Activated naive CD8-positive, alpha-beta T cell treated with anti-CD3 and anti-CD28 coated beads, Interleukin-2, amount 50 U/mL, for 16 hours (primary cell): Measurements from ENCODE around the gene C1RL.

Experiments
- DNase-seq: peaks from one replicate; pipeline ENCODE4 v3.0.0-alpha.2; 2020; ENCODE audit warnings: low read depth, low spot score

Gene C1RL, protein sequence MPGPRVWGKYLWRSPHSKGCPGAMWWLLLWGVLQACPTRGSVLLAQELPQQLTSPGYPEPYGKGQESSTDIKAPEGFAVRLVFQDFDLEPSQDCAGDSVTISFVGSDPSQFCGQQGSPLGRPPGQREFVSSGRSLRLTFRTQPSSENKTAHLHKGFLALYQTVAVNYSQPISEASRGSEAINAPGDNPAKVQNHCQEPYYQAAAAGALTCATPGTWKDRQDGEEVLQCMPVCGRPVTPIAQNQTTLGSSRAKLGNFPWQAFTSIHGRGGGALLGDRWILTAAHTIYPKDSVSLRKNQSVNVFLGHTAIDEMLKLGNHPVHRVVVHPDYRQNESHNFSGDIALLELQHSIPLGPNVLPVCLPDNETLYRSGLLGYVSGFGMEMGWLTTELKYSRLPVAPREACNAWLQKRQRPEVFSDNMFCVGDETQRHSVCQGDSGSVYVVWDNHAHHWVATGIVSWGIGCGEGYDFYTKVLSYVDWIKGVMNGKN

DNA sequence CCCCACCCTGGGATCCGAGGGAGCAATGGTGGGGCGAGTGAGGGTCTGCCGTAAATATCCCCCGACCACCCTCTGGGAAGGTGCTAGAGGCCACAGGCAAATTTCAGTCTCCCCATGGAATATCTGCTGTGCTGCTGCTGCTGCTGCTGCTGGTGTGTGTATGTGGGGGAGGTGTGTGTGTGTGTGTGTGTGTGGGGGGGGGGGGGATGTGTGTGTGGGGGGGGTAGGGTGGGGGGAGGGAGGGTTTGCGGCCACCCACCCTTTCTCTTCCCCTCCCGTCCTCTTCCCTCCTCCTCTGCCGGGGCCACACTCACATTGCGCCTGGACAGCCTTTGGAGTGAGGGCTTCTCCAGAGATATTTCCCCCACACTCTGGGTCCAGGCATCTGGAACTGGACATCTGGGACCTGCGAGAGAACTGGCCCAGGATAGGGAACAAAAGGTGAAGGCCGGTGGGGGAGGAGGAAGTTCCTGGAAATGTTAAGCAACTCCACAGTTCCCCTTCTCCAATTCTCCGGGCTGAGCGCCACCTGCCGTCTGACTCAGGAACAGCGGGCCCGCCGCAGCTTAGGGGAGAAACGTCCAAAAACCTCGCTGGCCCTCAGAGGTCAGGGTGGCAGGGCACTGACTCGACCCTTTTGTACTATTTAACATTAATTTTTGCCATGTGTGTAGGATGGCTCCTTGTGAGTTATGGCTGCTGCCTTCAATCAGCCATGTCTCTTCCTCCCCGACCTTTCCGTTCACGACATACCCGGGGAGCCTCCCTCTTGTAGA lies at the start of gene C1RL:
Gene C1RL, minus strand, starts transcription at position 419 of the 776 bp plus-strand sequence. Its CDS starts 34 bp downstream, at position 385.
- DNase-seq: peak; percentile 65

GRCh38 chr12:7157391-7157790 lies 48.4 kb upstream of the C1RL start:
- DNase-seq: no peak

DNA sequence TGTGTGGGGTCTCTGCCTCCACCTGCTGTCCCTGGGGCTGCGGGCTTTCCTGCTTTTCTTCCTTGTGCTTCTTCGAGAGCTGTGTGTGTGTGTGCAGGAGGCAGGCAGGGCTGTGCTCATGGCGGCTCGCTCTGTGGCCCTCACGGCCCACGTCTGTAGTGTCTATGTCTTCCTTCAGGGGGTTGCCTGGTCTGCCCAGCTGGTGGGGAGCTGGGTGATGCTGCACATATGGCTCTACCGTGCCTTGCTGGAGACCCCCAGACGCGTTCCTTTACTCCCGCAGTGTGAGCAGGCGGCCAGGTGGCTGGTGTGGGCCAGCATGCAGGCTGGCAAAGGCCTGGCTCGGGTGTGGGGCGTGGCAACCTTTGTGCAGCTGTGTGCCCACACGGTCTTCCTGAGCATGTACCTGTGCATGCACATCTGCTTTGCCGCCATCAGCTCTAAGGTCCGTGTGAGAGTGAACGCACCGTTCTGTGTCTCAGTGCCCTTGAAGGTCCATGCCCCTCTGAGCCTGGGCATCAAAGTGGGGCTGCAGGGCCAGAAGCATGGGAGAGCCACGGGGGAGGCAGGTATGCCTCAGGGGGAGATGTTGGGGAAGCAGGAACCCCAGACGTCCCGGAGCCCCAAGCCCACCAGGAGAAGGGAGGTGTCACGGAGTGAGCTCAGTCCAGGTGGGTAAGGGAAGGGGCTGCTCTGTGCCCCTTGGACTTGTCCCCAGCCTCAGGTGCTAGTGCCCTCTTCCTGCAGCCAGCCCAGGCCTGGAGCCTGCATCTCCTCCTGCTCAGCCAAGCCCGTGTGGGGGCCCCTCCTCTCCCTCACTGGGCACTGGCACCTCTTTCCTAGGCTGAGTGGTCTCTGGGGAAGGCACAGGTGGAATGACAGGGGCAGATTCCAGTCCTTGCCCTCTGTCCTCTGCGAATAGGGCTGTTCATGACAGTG lies 47.5 kb upstream of the C1RL start:
- DNase-seq: no peak

DNA sequence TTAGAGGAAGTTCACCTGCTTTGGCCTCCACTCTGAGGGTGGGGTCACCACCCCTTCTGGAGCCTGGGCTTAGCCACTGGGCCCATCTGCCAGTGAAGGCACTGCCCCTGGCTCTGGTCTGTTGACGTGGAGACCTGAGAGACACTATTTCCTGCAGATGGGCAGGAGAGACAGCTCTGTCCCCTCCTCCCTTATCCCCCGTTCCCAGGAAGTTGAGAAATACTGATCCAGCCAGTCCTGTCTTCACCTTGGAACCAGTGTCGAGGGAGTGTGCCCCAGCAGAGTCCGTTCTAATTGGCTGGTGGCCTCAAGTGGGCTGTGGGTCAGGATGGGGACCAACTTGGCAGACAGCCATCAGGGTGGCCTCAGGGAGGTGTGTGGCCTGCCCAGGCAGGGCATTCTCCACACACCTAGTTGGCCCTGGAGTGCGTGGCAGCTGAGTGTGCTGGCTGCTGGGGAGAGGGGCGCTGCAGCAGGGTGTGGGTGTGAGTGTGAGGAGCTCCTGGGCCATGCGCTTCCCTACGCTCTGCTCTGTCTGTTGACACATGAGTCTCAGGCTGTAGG lies 46.5 kb upstream of the C1RL start:
- DNase-seq: no peak

DNA sequence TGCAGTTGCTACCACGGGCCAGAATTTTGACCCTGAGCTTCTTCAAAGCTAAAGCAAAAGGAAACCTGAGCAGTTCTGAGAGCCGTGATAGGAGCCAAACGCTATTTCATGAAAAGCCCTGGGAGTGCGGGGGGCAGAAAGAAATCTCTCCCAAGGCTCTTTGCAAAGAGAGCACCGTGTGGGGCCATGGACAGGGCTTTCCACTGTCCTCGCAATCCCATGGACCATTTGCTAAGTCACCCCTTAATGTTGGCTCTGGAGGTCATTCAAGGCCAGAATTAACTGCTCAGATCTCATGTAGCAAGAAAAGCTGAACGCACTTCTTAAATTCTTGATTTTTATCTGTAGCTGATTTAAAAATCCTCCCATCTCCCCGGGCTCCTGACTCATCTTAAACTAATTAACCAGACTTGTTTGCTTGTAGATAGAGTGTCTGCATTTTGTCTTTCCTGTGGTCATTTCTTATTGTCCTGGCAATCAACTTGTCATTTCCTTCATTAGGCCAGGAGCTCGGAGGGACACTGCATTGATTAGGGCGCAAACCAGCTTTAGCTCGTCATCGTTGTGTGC lies 46.0 kb upstream of the C1RL start:
- DNase-seq: no peak

- no peak for DNase-seq
Observed at GRCh38 chr12:7154042-7154441, 45.0 kb upstream of the C1RL start.

DNA sequence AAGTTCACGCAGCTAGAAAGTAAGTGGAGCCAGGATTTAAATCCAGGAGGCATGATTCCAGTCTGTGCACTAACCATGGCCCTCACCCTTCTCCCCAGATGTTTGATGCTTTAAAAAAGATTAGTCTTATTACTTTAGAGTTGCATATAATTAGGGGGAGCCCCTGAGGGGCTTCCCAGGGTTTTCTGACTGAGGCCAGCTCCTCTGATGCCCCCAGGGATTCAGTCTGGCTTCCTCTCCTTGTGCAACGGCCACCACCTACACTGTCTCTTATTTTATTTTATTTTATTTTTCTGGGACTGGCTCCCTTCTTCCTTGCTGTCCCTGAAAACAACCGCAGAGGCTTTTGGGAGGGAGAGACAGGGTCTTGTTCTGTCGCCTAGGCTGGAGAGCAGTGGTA lies 43.8 kb upstream of the C1RL start:
- DNase-seq: no peak

DNA sequence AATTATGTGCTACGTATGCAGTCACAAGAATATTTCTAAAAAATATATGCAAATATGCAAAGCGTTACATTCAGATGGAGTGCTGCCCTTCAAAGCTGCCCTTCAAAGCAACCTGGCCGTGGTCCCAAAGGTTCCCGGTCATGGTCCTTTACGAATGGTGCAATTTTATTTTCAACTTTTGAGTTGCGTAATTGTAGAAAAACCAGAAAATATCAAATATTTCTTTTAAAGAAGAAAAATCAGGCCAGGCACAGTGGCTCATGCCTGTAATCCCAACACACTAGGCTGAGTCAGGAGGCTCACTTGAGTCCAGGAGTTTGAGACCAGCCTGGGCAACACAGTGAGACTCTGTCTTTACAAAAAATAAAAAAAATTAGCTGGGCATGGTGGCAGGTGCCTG lies 42.5 kb upstream of the C1RL start:
- DNase-seq: no peak

GRCh38 chr12:7150841-7151240 lies 41.8 kb upstream of the C1RL start:
- no peak for DNase-seq

- no peak for DNase-seq
Observed at GRCh38 chr12:7150356-7150755, 41.3 kb upstream of the C1RL start.

- no peak for DNase-seq
Observed at GRCh38 chr12:7146906-7147305, 37.9 kb upstream of the C1RL start.

GRCh38 chr12:7146228-7146627 lies 37.2 kb upstream of the C1RL start:
- no peak for DNase-seq

DNA sequence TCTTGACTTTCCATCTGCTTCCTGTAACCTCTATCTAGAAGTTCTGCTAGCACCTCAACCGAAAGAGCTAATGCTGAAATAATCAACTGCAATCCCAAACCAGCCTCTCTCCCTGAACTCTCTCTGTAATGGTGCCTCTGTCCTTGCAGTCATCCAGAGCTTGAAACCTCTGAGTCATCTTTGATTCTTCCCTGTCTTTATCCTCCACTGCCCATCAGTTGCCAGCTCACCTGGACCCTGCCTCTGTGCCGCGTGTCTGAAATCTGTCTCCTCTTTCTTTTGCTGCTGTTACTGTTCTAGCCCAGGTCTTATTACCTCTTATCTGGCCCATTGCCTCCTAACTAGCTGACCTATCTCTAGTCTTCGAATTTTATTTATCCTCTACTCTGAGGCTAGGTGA lies 36.7 kb upstream of the C1RL start:
- no peak for DNase-seq

GRCh38 chr12:7144414-7145120 lies 35.6 kb upstream of the C1RL start:
- no peak for DNase-seq

DNA sequence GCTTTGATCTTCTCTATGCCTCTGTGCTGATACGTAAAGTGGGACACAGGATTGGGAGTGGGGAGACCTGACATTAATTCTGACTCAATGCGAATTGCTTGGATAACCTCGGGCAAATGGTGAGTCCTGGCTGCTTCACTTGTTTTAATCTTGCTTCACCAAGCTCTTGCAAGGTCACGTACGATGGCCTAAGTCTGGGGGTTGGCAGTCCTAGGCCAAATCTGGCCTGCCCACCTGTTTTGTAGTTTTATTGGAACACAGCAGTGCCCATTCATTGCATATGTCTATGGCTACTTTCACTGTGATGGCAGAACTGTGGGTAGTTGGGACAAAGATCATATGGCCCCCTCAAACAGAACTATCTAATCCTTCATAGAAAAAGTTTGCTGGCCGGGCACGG lies 34.5 kb upstream of the C1RL start:
- DNase-seq: no peak

GRCh38 chr12:7142809-7143465 lies 33.9 kb upstream of the C1RL start:
- DNase-seq: no peak

GRCh38 chr12:7142056-7142644 lies 33.1 kb upstream of the C1RL start:
- DNase-seq: no peak

- no peak for DNase-seq
Observed at GRCh38 chr12:7141351-7142005, 32.5 kb upstream of the C1RL start.

GRCh38 chr12:7139200-7139599 lies 30.2 kb upstream of the C1RL start:
- no peak for DNase-seq
